Ishikawa (cell line): ENCODE measurements around the gene CCDC134.

Experiments used
- CEBPB ChIP-seq: IDR thresholded peaks from 2 replicates; pipeline ENCODE4 v1.6.1; 2012
- CREB1 ChIP-seq: IDR thresholded peaks from 2 replicates; pipeline ENCODE4 v1.6.1; 2012; ENCODE audit warnings: low read depth
- EP300 ChIP-seq: IDR thresholded peaks from 2 replicates; pipeline ENCODE4 v1.6.1; 2012; ENCODE audit warnings: borderline replicate concordance
- FOXM1 ChIP-seq: IDR thresholded peaks from 2 replicates; pipeline ENCODE4 v1.6.1; 2012; ENCODE audit warnings: low read depth, borderline replicate concordance
- NFIC ChIP-seq: IDR thresholded peaks from 2 replicates; pipeline ENCODE4 v1.6.1; 2012
- RAD21 ChIP-seq: IDR thresholded peaks from 2 replicates; pipeline ENCODE4 v1.6.1; 2012; ENCODE audit warnings: low read depth
- REST ChIP-seq: IDR thresholded peaks from 2 replicates; pipeline ENCODE4 v1.6.1; 2012; ENCODE audit warnings: low read depth, mild to moderate bottlenecking
- TAF1 ChIP-seq: IDR thresholded peaks from 2 replicates; pipeline ENCODE4 v1.6.1; 2012; ENCODE audit warnings: low read depth, mild to moderate bottlenecking
- TCF12 ChIP-seq: IDR thresholded peaks from 2 replicates; pipeline ENCODE4 v1.6.1; 2012; ENCODE audit warnings: low read depth
- TEAD4 ChIP-seq: IDR thresholded peaks from 2 replicates; pipeline ENCODE4 v1.6.1; 2012
- YY1 ChIP-seq: IDR thresholded peaks from 2 replicates; pipeline ENCODE4 v1.6.1; 2012; ENCODE audit warnings: low read depth
- ZBTB7A ChIP-seq: IDR thresholded peaks from 2 replicates; pipeline ENCODE4 v1.6.1; 2012; ENCODE audit warnings: low read depth
- TF ChIP-seq, protein P1 (sequence below): IDR thresholded peaks from 2 replicates; pipeline ENCODE4 v1.6.1; 2012

DNA sequence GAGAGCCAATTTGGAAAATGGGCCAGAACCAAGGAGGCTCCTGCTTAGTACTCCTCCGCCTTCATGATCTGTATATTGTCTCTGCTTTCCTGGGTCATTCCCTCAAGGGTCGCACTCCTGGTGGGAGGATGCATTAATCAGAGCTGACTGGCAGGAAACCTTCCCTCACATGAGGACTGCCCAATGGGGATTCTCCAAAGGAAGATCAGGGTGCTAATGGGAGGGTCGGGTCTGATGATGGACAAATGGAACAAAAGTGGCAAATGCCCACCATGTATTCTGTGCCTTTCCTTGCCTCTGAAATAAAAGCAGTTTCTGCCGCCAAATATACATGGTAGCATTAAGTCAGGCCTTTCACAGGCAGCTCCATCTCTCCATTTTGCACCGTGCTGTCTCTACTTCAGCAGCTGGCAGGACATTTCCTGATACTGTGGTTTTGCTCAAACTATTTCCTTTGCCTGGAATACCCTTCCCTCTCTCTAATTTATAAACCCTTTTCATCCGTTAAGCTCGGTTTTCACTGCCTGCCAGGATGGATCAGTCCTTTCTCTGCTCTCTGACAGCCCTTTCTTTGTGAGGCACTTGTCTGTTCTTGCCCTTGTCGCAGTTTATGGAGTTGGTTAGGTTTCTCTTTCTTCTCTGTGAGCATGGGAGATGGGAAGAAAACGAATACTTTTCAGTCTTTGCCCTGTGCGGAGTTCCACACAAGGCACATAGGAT is 45.9 kb downstream of the CCDC134 start:
- TF ChIP-seq TCF12 (no peak), REST (no peak), NFIC (no peak), CREB1 (no peak), ZBTB7A (no peak), CEBPB (no peak), EP300 (no peak), FOXM1 (no peak), RAD21 (no peak), YY1 (no peak), TAF1 (no peak), TEAD4 (no peak)
- TF ChIP-seq, protein P1, sequence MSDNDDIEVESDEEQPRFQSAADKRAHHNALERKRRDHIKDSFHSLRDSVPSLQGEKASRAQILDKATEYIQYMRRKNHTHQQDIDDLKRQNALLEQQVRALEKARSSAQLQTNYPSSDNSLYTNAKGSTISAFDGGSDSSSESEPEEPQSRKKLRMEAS: no peak
